Naive thymus-derived CD4-positive, alpha-beta T cell (primary cell): Measurements from ENCODE around the gene TMEM87A. TPM values are rescaled to one million over a fixed set of nuclear protein-coding genes. Genes with fewer than 3 reads are reported as not detected.
A peak's percentile ranks its signal among the peaks of the same experiment; 100 is the strongest.

Source experiments
- ATAC-seq: fragments of 150-1000 bp; cut with Tn5 transposase; 2 replicates; pipeline ENCODE4 v1.10.0; 2021; ENCODE audit warnings: mild to moderate bottlenecking, moderate library complexity
- CTCF ChIA-PET: fragments of 350-600 bp; sonication (Branson Sonifier 250); formaldehyde crosslinking; loops from one replicate; lab custom pipeline; 2021; ENCODE audit warnings: antibody characterized with exemption; lab: Charles Lee
- POLR2A ChIA-PET: fragments of 350-600 bp; sonication (Branson Sonifier 250); formaldehyde crosslinking; loops from one replicate; lab custom pipeline; 2021; ENCODE audit warnings: antibody characterized with exemption, inconsistent platforms; lab: Charles Lee
- DNase-seq, 9 donors: peaks; one replicate each; pipeline versions ENCODE4 v3.0.0 to v3.0.0-alpha.2; 2020 to 2022; ENCODE audit warnings: mixed read lengths in 1 of 9
- H3K27ac ChIP-seq: one replicate; pipeline ENCODE4 v1.7.0; 2013; ENCODE audit warnings: mild to moderate bottlenecking, low read depth, low read length, moderate library complexity
- H3K27me3 ChIP-seq, 2 donors: one replicate each; pipeline ENCODE4 v1.7.0; 2013; ENCODE audit warnings: low read length in 2 of 2, mild to moderate bottlenecking in 2 of 2, moderate library complexity in 2 of 2; ENCODE audit not compliant: control insufficient read depth in 2 of 2, insufficient read depth in 2 of 2
- H3K36me3 ChIP-seq, 3 experiments: 1 replicate in 2 of 3; 2 replicates in 1 of 3; pipeline ENCODE4 v1.7.0; 2013; ENCODE audit warnings: low read length in 3 of 3, mild to moderate bottlenecking in 3 of 3, moderate library complexity in 1 of 3; ENCODE audit not compliant: insufficient read depth in 3 of 3, control insufficient read depth in 2 of 3
- H3K4me1 ChIP-seq, 2 donors: one replicate each; pipeline ENCODE4 v1.7.0; 2013; ENCODE audit warnings: low read length in 2 of 2, mild to moderate bottlenecking in 2 of 2, moderate library complexity in 1 of 2; ENCODE audit not compliant: control insufficient read depth in 2 of 2, insufficient read depth in 2 of 2
- H3K4me3 ChIP-seq: 2 replicates; pipeline ENCODE4 v1.7.0; 2013; ENCODE audit warnings: mild to moderate bottlenecking, low read length
- H3K9me3 ChIP-seq, 3 experiments: 1 replicate in 2 of 3; 2 replicates in 1 of 3; pipeline ENCODE4 v1.7.0; 2013; ENCODE audit warnings: low read length in 3 of 3; ENCODE audit not compliant: control insufficient read depth in 2 of 3
- H3K27ac Mint-ChIP-seq, 9 donors: one replicate each; pipeline ENCODE4 v1.8.0; 2020 to 2022; ENCODE audit warnings: mixed read lengths in 9 of 9, mild to moderate bottlenecking in 8 of 9, moderate library complexity in 5 of 9, inconsistent platforms in 2 of 9
- H3K27me3 Mint-ChIP-seq, 5 donors: one replicate each; pipeline ENCODE4 v1.8.0; 2021 to 2022; ENCODE audit warnings: mixed read lengths in 5 of 5, mild to moderate bottlenecking in 1 of 5
- H3K36me3 Mint-ChIP-seq, 5 donors: one replicate each; pipeline ENCODE4 v1.8.0; 2020 to 2022; ENCODE audit warnings: mixed read lengths in 5 of 5, mild to moderate bottlenecking in 3 of 5, inconsistent platforms in 1 of 5
- H3K4me1 Mint-ChIP-seq, 7 donors: one replicate each; pipeline ENCODE4 v1.8.0; 2020 to 2022; ENCODE audit warnings: mixed read lengths in 7 of 7, mild to moderate bottlenecking in 3 of 7, inconsistent platforms in 1 of 7
- H3K4me3 Mint-ChIP-seq, 10 donors: one replicate each; pipeline ENCODE4 v1.8.0; 2020 to 2022; ENCODE audit warnings: mild to moderate bottlenecking in 10 of 10, mixed read lengths in 10 of 10, moderate library complexity in 6 of 10, inconsistent platforms in 2 of 10
- H3K9me3 Mint-ChIP-seq, 11 donors: one replicate each; pipeline ENCODE4 v1.8.0; 2020 to 2022; ENCODE audit warnings: mixed read lengths in 11 of 11, mild to moderate bottlenecking in 4 of 11, inconsistent platforms in 1 of 11, moderate library complexity in 1 of 11
- intact Hi-C, 2 donors: fragments of 100-400 bp; cut with micrococcal nuclease; formaldehyde crosslinking; loops; one replicate each; pipeline ENCODE4 v1.15.1; 2023
- polyA plus RNA-seq, 2 donors: library from polyadenylated mRNA; unstranded; fragments of 300-500 nt; fragmentation: Illumina TruSeq; gene quantifications; one replicate each; pipeline ENCODE4 v1.2.3, GENCODE V29; 2021
- total RNA-seq, 6 experiments: library from RNA in 5 of 6; stranded (reverse) in 5 of 6; gene quantifications; 1 replicate in 5 of 6; 2 replicates in 1 of 6; pipeline ENCODE4 v1.2.3 and lab custom pipeline; 2021 to 2026

TMEM87A gene
- total and polyA plus RNA-seq, 7 experiments from 2014 or later = 41.8 to 61.8 (median 54.3) TPM

- H3K36me3 Mint-ChIP-seq = peaks cover 14 to 55% (median 18%) of the 10 kb centered on the region in 5 donors
- H3K9me3 Mint-ChIP-seq = no peaks in the 10 kb centered on the region
- no peak for ATAC-seq
- H3K27ac ChIP-seq = no peak overlapping the region
- H3K36me3 ChIP-seq = peaks cover 9 to 61% (median 19%) of the 10 kb centered on the region in 3 experiments
- ChIA-PET POLR2A (no interaction called here), CTCF (no interaction called here)
- no peaks in the 10 kb centered on the region for H3K4me1 ChIP-seq
- H3K4me3 Mint-ChIP-seq = no peak overlapping the region
- H3K27ac Mint-ChIP-seq = peak overlapping the region in 2 of 9 donors; percentile 13 to 17
- H3K9me3 ChIP-seq = no peaks in the 10 kb centered on the region
- peaks cover 0 to 6% (median 0%) of the 10 kb centered on the region in 7 donors for H3K4me1 Mint-ChIP-seq
- H3K4me3 ChIP-seq = no peak overlapping the region
- no peak for DNase-seq
- intact Hi-C loops = no loop called here
- no peaks in the 10 kb centered on the region for H3K27me3 ChIP-seq
- H3K27me3 Mint-ChIP-seq = no peaks in the 10 kb centered on the region
Observed at GRCh38 chr15:42215913-42216829, 57.1 kb downstream of the TMEM87A start.

- ATAC-seq = no peak
- H3K27me3 ChIP-seq = no peaks in the 10 kb centered on the region
- CTCF ChIA-PET = no interaction called here
- Mint-ChIP-seq H3K27me3 (no peaks in the 10 kb centered on the region), H3K4me3 (no peak overlapping the region), H3K4me1 (peaks cover 0 to 6% (median 0%) of the 10 kb centered on the region in 7 donors), H3K9me3 (no peaks in the 10 kb centered on the region), H3K36me3 (peaks cover 14 to 52% (median 16%) of the 10 kb centered on the region in 5 donors), H3K27ac (peak overlapping the region in 5 of 9 donors; percentile 2 to 52 (median 38))
- POLR2A ChIA-PET = no interaction called here
- DNase-seq = no peak
- H3K4me1 ChIP-seq = no peaks in the 10 kb centered on the region
- intact Hi-C loops = no loop called here
- H3K9me3 ChIP-seq = no peaks in the 10 kb centered on the region
- no peak overlapping the region for H3K4me3 ChIP-seq
- peaks cover 9 to 59% (median 19%) of the 10 kb centered on the region in 3 experiments for H3K36me3 ChIP-seq
- H3K27ac ChIP-seq = no peak overlapping the region
Observed at GRCh38 chr15:42214600-42214999, 58.6 kb downstream of the TMEM87A start.

- ATAC-seq (no peak), DNase-seq (no peak)
- Mint-ChIP-seq H3K27ac (peak overlapping the region in 5 of 9 donors; percentile 6 to 81 (median 61)), H3K27me3 (no peaks in the 10 kb centered on the region), H3K4me1 (peaks cover 0 to 6% (median 0%) of the 10 kb centered on the region in 7 donors), H3K9me3 (no peaks in the 10 kb centered on the region), H3K4me3 (no peak overlapping the region), H3K36me3 (peaks cover 6 to 45% (median 11%) of the 10 kb centered on the region in 5 donors)
- H3K4me3 ChIP-seq = no peak overlapping the region
- no peaks in the 10 kb centered on the region for H3K9me3 ChIP-seq
- peaks cover 0 to 2% of the 10 kb centered on the region in 2 donors for H3K4me1 ChIP-seq
- no peak overlapping the region for H3K27ac ChIP-seq
- intact Hi-C loops = no loop called here
- peaks cover 0 to 48% (median 15%) of the 10 kb centered on the region in 3 experiments for H3K36me3 ChIP-seq
- no peaks in the 10 kb centered on the region for H3K27me3 ChIP-seq
- ChIA-PET CTCF (no interaction called here), POLR2A (no interaction called here)
Observed at GRCh38 chr15:42213511-42213910, 59.7 kb downstream of the TMEM87A start.

GRCh38 chr15:42210696-42211095, 62.5 kb downstream of the TMEM87A start:
- H3K4me1 Mint-ChIP-seq = peaks cover 18 to 28% (median 27%) of the 10 kb centered on the region in 7 donors
- ChIA-PET CTCF (no interaction called here), POLR2A (interaction anchor here (1.0 kb wide), 1 partner anchor 63 kb away, joined by 3 read pairs; the partner anchor contains the start of genes GANC and TMEM87A)
- no peak overlapping the region for H3K4me3 Mint-ChIP-seq
- H3K36me3 Mint-ChIP-seq = peaks cover 0 to 31% (median 5%) of the 10 kb centered on the region in 5 donors
- H3K36me3 ChIP-seq = peaks cover 0 to 32% (median 0%) of the 10 kb centered on the region in 3 experiments
- H3K27me3 ChIP-seq = no peaks in the 10 kb centered on the region
- H3K4me1 ChIP-seq = peaks cover 17 to 18% of the 10 kb centered on the region in 2 donors
- intact Hi-C loops = no loop called here
- H3K9me3 ChIP-seq = no peaks in the 10 kb centered on the region
- DNase-seq = no peak
- H3K27ac ChIP-seq = no peak overlapping the region
- H3K27ac Mint-ChIP-seq = no peak overlapping the region
- no peak for ATAC-seq
- no peaks in the 10 kb centered on the region for H3K9me3 Mint-ChIP-seq
- no peaks in the 10 kb centered on the region for H3K27me3 Mint-ChIP-seq
- H3K4me3 ChIP-seq = no peak overlapping the region

- Histone ChIP-seq H3K27ac (peak within 1 kb of the TSS; percentile 89), H3K4me3 (peak within 1 kb of the TSS; percentile 95), H3K27me3 (no peaks in the 10 kb centered on the region), H3K9me3 (no peaks in the 10 kb centered on the region), H3K4me1 (peaks cover 18 to 22% of the 10 kb centered on the region in 2 donors), H3K36me3 (peaks cover 0 to 23% (median 0%) of the 10 kb centered on the region in 3 experiments)
- Mint-ChIP-seq H3K27me3 (no peaks in the 10 kb centered on the region), H3K4me3 (peak within 1 kb of the TSS; percentile 79 to 97 (median 95)), H3K27ac (peak within 1 kb of the TSS; percentile 79 to 97 (median 93)), H3K36me3 (peaks cover 0 to 21% (median 0%) of the 10 kb centered on the region in 5 donors), H3K4me1 (peaks cover 29 to 50% (median 42%) of the 10 kb centered on the region in 7 donors), H3K9me3 (peaks cover 0 to 1% (median 0%) of the 10 kb centered on the region in 11 donors)
- intact Hi-C loops = loop anchor here (1.0 to 10.0 kb wide), 2 partner anchors 65 to 707 kb away; partner anchors contain the start of genes GANC (in 2 of the 2) and TMEM87A (in 2 of the 2)
- DNase-seq (peak; percentile 58 to 82 (median 79)), ATAC-seq (peak; percentile 98)
- CTCF ChIA-PET = no interaction called here
- POLR2A ChIA-PET = interaction anchor here (0.5 to 2.1 kb wide), 7 partner anchors 12 to 956 kb away, joined by 3 to 17 read pairs (median 4); partner anchors contain the start of genes GANC and TMEM87A
Observed at GRCh38 chr15:42207674-42208579, 65.3 kb downstream of the TMEM87A start, which contains the start of gene VPS39. Gene VPS39, minus strand, starts transcription at chr15:42208304. Its CDS starts 151 bp downstream, at chr15:42208153.
